NCI-H146 treated with DMSO at 0.1 percent for 48 hours (cell line): ENCODE data around the gene SV2C.

ENCODE experiments used
- DNase-seq: peaks from one replicate; lab custom pipeline; 2025; ENCODE audit not compliant: unreplicated experiment; lab: John Stamatoyannopoulos, UW

The SV2C gene

GRCh38 chr5:76402251-76402885 lies 319.2 kb downstream of the SV2C start:
- DNase-seq = no peak

- DNase-seq = no peak
These were observed 319.9 kb downstream of the SV2C start, which contains the start of gene IQGAP2 for GRCh38 chr5:76402886-76403765. IQGAP2 (plus strand) TSS chr5:76403285; CDS start chr5:76403546, 261 bp downstream.
